Body of pancreas (tissue), 4 donors: ENCODE results near the gene HNRNPLL. TPM values are rescaled to one million over a fixed set of nuclear protein-coding genes. Genes with fewer than 3 reads are reported as not detected.

Experiments
- ATAC-seq: fragments of 150-250 bp; one replicate; pipeline ENCODE4 v1.9.1; 2016
- DNase-seq, 4 donors: peaks; one replicate each; pipeline ENCODE4 v3.0.0-alpha.2; 2019
- H3K27ac ChIP-seq, 4 donors: fragments of 200-600 bp; sonication (generic); 1 replicate in 3 of 4; 2 replicates in 1 of 4; pipeline versions ENCODE4 v1.5.1 to v1.6.1; 2016 to 2019; ENCODE audit warnings: mild to moderate bottlenecking in 1 of 4, mixed read lengths in 1 of 4, moderate library complexity in 1 of 4
- H3K27me3 ChIP-seq, 2 donors: fragments of 200-600 bp; sonication (generic); one replicate each; pipeline ENCODE4 v1.6.0; 2016; ENCODE audit warnings: mild to moderate bottlenecking in 1 of 2
- H3K36me3 ChIP-seq, 2 donors: fragments of 200-600 bp; sonication (generic); replicated peaks in 1 of 2; 2 replicates each; pipeline ENCODE4 v1.5.1; 2016; ENCODE audit warnings: low read depth in 2 of 2; ENCODE audit not compliant: insufficient read depth in 1 of 2
- H3K4me1 ChIP-seq: fragments of 200-600 bp; sonication (generic); one replicate; pipeline ENCODE4 v1.6.0; 2016
- H3K4me3 ChIP-seq, 2 donors: fragments of 200-600 bp; sonication (generic); 1 replicate in 1 of 2; 2 replicates in 1 of 2; pipeline ENCODE4 v1.5.1; 2016 to 2019
- H3K9me3 ChIP-seq, 3 donors: fragments of 200-600 bp; sonication (generic); 1 replicate in 2 of 3; 2 replicates in 1 of 3; pipeline ENCODE4 v1.5.1; 2016
- POLR2A ChIP-seq, 3 donors: fragments of 450-650 bp; IDR thresholded peaks; one replicate each; pipeline ENCODE4 v1.6.1; 2016; ENCODE audit warnings: antibody characterized with exemption in 3 of 3, mild to moderate bottlenecking in 2 of 3
- WGBS, 2 donors: methylation state at CpG; one replicate each; pipeline ENCODE4 v1.1.5; 2017; 5-methylcytosine and 5-hydroxymethylcytosine counted together
- intact Hi-C: fragments of 100-400 bp; cut with DNase I; formaldehyde crosslinking; loops from one replicate; pipeline ENCODE4 v1.15.1; 2023
- total RNA-seq, 2 donors: library from RNA; depleted of rRNA; stranded (reverse); fragments of >200 nt; gene quantifications; one replicate each; pipeline ENCODE4 v1.1.0, GENCODE V29; 2016
- TF ChIP-seq, protein P1 (sequence below), 7 experiments: fragments of 450-650 bp in 4 of 7; fragments of 200-600 bp in 3 of 7; sonication (generic) in 3 of 7; IDR thresholded peaks; one replicate each; pipeline ENCODE4 v1.5.1; 2016 to 2019; ENCODE audit warnings: antibody characterized with exemption in 7 of 7

HNRNPLL gene
- total RNA-seq, 2 donors from 2014 or later = 21.8 to 22.4 TPM

GRCh38 chr2:38514603-38515154, 88.0 kb downstream of the HNRNPLL start:
- TF ChIP-seq POLR2A (IDR thresholded peaks at IDR 0.05) = no peak
- TF ChIP-seq, protein P1, sequence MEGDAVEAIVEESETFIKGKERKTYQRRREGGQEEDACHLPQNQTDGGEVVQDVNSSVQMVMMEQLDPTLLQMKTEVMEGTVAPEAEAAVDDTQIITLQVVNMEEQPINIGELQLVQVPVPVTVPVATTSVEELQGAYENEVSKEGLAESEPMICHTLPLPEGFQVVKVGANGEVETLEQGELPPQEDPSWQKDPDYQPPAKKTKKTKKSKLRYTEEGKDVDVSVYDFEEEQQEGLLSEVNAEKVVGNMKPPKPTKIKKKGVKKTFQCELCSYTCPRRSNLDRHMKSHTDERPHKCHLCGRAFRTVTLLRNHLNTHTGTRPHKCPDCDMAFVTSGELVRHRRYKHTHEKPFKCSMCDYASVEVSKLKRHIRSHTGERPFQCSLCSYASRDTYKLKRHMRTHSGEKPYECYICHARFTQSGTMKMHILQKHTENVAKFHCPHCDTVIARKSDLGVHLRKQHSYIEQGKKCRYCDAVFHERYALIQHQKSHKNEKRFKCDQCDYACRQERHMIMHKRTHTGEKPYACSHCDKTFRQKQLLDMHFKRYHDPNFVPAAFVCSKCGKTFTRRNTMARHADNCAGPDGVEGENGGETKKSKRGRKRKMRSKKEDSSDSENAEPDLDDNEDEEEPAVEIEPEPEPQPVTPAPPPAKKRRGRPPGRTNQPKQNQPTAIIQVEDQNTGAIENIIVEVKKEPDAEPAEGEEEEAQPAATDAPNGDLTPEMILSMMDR (IDR thresholded peaks at IDR 0.05) = no peak
- DNase-seq (no peak), ATAC-seq (no peak)
- Histone ChIP-seq H3K4me3 (no peak overlapping the region), H3K27ac (no peak overlapping the region), H3K9me3 (no peaks in the 10 kb centered on the region), H3K4me1 (no peaks in the 10 kb centered on the region), H3K36me3 (no peaks in the 10 kb centered on the region), H3K27me3 (no peaks in the 10 kb centered on the region)
- intact Hi-C loops = no loop called here
- WGBS, 2 donors = 83 to 89% methylated on average over 3 of the region's 3 CpGs

DNA sequence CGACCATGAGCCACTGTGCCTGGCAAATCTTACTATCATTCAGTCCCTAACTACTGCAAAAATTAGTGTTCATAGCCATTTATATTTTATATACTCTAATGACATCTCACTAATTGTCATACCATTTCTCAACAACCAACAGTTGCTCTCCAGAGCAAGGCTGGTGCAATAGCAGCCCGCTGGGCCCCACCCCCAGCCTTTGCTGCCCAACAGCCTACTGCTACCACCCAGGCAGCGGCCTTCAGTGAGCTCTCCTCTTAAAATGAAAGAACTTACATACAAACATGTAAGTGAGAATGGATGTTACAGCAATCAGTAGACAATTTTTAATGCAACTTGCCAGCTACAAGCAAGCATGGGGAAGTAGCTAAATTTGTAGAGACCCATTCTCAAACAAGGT, 90.5 kb downstream of the HNRNPLL start:
- intact Hi-C loops = no loop called here
- WGBS, 2 donors = 91 to 95% methylated on average over 3 of the region's 3 CpGs
- TF ChIP-seq, protein P1 (IDR thresholded peaks at IDR 0.05) = no peak
- TF ChIP-seq POLR2A (IDR thresholded peaks at IDR 0.05) = no peak
- DNase-seq (no peak), ATAC-seq (no peak)
- no peak overlapping the region for H3K27ac ChIP-seq
- no peaks in the 10 kb centered on the region for H3K27me3 ChIP-seq
- no peaks in the 10 kb centered on the region for H3K4me1 ChIP-seq
- H3K36me3 ChIP-seq = no peaks in the 10 kb centered on the region
- no peak overlapping the region for H3K4me3 ChIP-seq
- H3K9me3 ChIP-seq = no peaks in the 10 kb centered on the region

Other genes with a start within 250 kb of the HNRNPLL start
- gene ATL2, start 225.7 kb downstream of the HNRNPLL start, total RNA-seq = 10 to 100 TPM; 43.6 to 62.6 TPM
- 10 to 100 TPM in 1 of 2 donors, 1 to 10 TPM in 1; 7.5 to 20.4 TPM for gene GALM, start 63.2 kb upstream of the HNRNPLL start, total RNA-seq
- gene SRSF7, start 148.4 kb upstream of the HNRNPLL start, total RNA-seq = 10 to 100 TPM; 55.8 to 68.2 TPM
- 1 to 10 TPM in 1 of 2 donors, under 1 TPM in 1; 0.33 to 1.8 TPM for gene GEMIN6, start 175.3 kb upstream of the HNRNPLL start, total RNA-seq